B cell (primary cell): Measurements from ENCODE around the gene CC2D2A. TPM values are rescaled to one million over a fixed set of nuclear protein-coding genes. Genes with fewer than 3 reads are reported as not detected.

ENCODE experiments used
- ATAC-seq: fragments of 200-7000 bp; cut with Tn5 transposase; one replicate; pipeline ENCODE4 v1.10.0; 2021; ENCODE audit warnings: low read depth, mild to moderate bottlenecking, moderate number of reproducible peaks, moderate library complexity
- CTCF ChIA-PET: fragments of 350-600 bp; sonication (Branson Sonifier 250); formaldehyde crosslinking; loops from one replicate; lab custom pipeline; 2021; ENCODE audit warnings: antibody characterized with exemption, inconsistent platforms; lab: Charles Lee
- POLR2A ChIA-PET: fragments of 350-600 bp; sonication (Branson Sonifier 250); formaldehyde crosslinking; loops from one replicate; lab custom pipeline; 2021; ENCODE audit warnings: antibody characterized with exemption; lab: Charles Lee
- DNase-seq: peaks from one replicate; pipeline ENCODE4 v3.0.0; 2013
- H2AFZ ChIP-seq: 2 replicates; pipeline ENCODE4 v1.6.1; 2012; ENCODE audit warnings: mild to moderate bottlenecking, low read depth, low read length; ENCODE audit not compliant: insufficient read depth, poor library complexity, severe bottlenecking
- H3K27ac ChIP-seq, 2 donors: 1 replicate in 1 of 2; 2 replicates in 1 of 2; pipeline ENCODE4 v1.5.1; 2012 to 2013; ENCODE audit warnings: low read length in 2 of 2, mild to moderate bottlenecking in 2 of 2, moderate library complexity in 1 of 2
- H3K27me3 ChIP-seq, 4 experiments: fragments of 200-600 bp in 1 of 4; sonication (generic) in 1 of 4; replicated peaks in 1 of 4; 1 replicate in 2 of 4; 2 replicates in 2 of 4; pipeline versions ENCODE4 v1.6.1 to v1.7.0; 2013 to 2016; ENCODE audit warnings: low read length in 3 of 4, mild to moderate bottlenecking in 2 of 4, mixed read lengths in 1 of 4, moderate library complexity in 1 of 4; ENCODE audit not compliant: insufficient read depth in 4 of 4, control insufficient read depth in 3 of 4; ENCODE audit errors: control extremely low read depth in 1 of 4
- H3K36me3 ChIP-seq, 2 experiments: replicated peaks in 1 of 2; 1 replicate in 1 of 2; 2 replicates in 1 of 2; pipeline versions ENCODE4 v1.6.1 to v1.7.1; 2013; ENCODE audit warnings: low read length in 1 of 2; ENCODE audit not compliant: insufficient read depth in 2 of 2, control insufficient read depth in 1 of 2; ENCODE audit errors: control extremely low read depth in 1 of 2, extremely low read depth in 1 of 2
- H3K4me1 ChIP-seq, 2 donors: fragments of 200-600 bp in 1 of 2; sonication (generic) in 1 of 2; 1 replicate in 1 of 2; 2 replicates in 1 of 2; pipeline versions ENCODE4 v1.5.1 to v1.6.1; 2013 to 2017; ENCODE audit warnings: low read length in 2 of 2; ENCODE audit not compliant: control insufficient read depth in 2 of 2, insufficient read depth in 2 of 2
- H3K4me2 ChIP-seq: replicated peaks from 2 replicates; pipeline ENCODE3; 2012; ENCODE audit warnings: mild to moderate bottlenecking, low read depth, low read length; ENCODE audit not compliant: poor library complexity, severe bottlenecking
- H3K4me3 ChIP-seq, 5 experiments: fragments of 200-600 bp in 1 of 5; sonication (generic) in 1 of 5; 1 replicate in 3 of 5; 2 replicates in 2 of 5; pipeline versions ENCODE4 v1.5.1 to v1.7.0; 2011 to 2016; ENCODE audit warnings: low read length in 4 of 5, mild to moderate bottlenecking in 4 of 5, low read depth in 2 of 5, control low read depth in 1 of 5, moderate library complexity in 1 of 5; ENCODE audit not compliant: insufficient read depth in 1 of 5; ENCODE audit errors: control extremely low read depth in 1 of 5, extremely low read depth in 1 of 5
- H3K79me2 ChIP-seq: fragments of 200-600 bp; sonication (generic); one replicate; pipeline ENCODE4 v1.6.0; 2016; ENCODE audit warnings: low read length; ENCODE audit not compliant: control insufficient read depth, insufficient read depth
- H3K9ac ChIP-seq: fragments of 200-600 bp; sonication (generic); 2 replicates; pipeline ENCODE4 v1.6.1; 2017; ENCODE audit warnings: mild to moderate bottlenecking, low read length, moderate library complexity
- H3K9me3 ChIP-seq, 3 donors: one replicate each; pipeline versions ENCODE4 v1.6.1 to v1.7.1; 2013; ENCODE audit warnings: low read length in 2 of 3; ENCODE audit not compliant: control insufficient read depth in 2 of 3, insufficient read depth in 1 of 3; ENCODE audit errors: control extremely low read depth in 1 of 3
- H4K20me1 ChIP-seq: 2 replicates; pipeline ENCODE4 v1.6.0; 2012; ENCODE audit warnings: mild to moderate bottlenecking, low read length; ENCODE audit not compliant: insufficient read depth, control insufficient read depth, poor library complexity, severe bottlenecking
- H3K27ac Mint-ChIP-seq: one replicate; pipeline ENCODE4 v1.8.0; 2021; ENCODE audit warnings: mixed read lengths
- H3K27me3 Mint-ChIP-seq: one replicate; pipeline ENCODE4 v1.8.0; 2021; ENCODE audit warnings: mixed read lengths
- H3K4me1 Mint-ChIP-seq: one replicate; pipeline ENCODE4 v1.8.0; 2021; ENCODE audit warnings: mixed read lengths
- H3K4me3 Mint-ChIP-seq: one replicate; pipeline ENCODE4 v1.8.0; 2021; ENCODE audit warnings: mixed read lengths
- H3K9me3 Mint-ChIP-seq: one replicate; pipeline ENCODE4 v1.8.0; 2022; ENCODE audit warnings: mixed read lengths; ENCODE audit not compliant: insufficient read depth
- EZH2 ChIP-seq: IDR thresholded peaks from 2 replicates; pipeline ENCODE4 v1.6.1; 2012; ENCODE audit warnings: borderline replicate concordance, low read depth, mild to moderate bottlenecking, moderate library complexity, low read length; ENCODE audit not compliant: insufficient read depth, poor library complexity, severe bottlenecking
- WGBS: methylation state at CpG from one replicate; pipeline ENCODE4 v1.1.5; 2013; ENCODE audit warnings: missing lambda C conversion rate; ENCODE audit not compliant: insufficient coverage; 5-methylcytosine and 5-hydroxymethylcytosine counted together
- intact Hi-C: fragments of 100-400 bp; cut with micrococcal nuclease; formaldehyde crosslinking; loops from one replicate; pipeline ENCODE4 v1.10.0; 2022
- polyA plus RNA-seq: library from polyadenylated mRNA; depleted of rRNA; stranded (reverse); fragments of >200 nt; gene quantifications from 2 replicates; pipeline ENCODE4 v1.2.3, GENCODE V29; 2012
- total RNA-seq, 2 donors: library from RNA; stranded (reverse); fragments of 120-200 nt in 1 of 2; gene quantifications; 1 replicate in 1 of 2; 2 replicates in 1 of 2; pipeline versions ENCODE4 v1.2.3 to v1.2.4, GENCODE V29; 2013 to 2022
- TF ChIP-seq, protein P1 (sequence below): fragments of 200-600 bp; IDR thresholded peaks from one replicate; pipeline ENCODE4 v1.8.0; 2022; ENCODE audit warnings: antibody characterized with exemption, mild to moderate bottlenecking

The CC2D2A gene
- total and polyA plus RNA-seq, 2 donors (not counting 1 experiment from before 2014, with no cell fraction given) = not detected

GRCh38 chr4:15533817-15534216, 64.1 kb downstream of the CC2D2A start:
- Mint-ChIP-seq H3K4me3 (no peak overlapping the region), H3K27me3 (no peaks in the 10 kb centered on the region), H3K27ac (no peak overlapping the region), H3K4me1 (no peaks in the 10 kb centered on the region), H3K9me3 (no peaks in the 10 kb centered on the region)
- intact Hi-C loops = no loop called here
- no peaks in the 10 kb centered on the region for H3K79me2 ChIP-seq
- H3K9me3 ChIP-seq = no peaks in the 10 kb centered on the region
- no peak overlapping the region for H3K4me3 ChIP-seq
- H3K27ac ChIP-seq = no peak overlapping the region
- ChIA-PET POLR2A (no interaction called here), CTCF (no interaction called here)
- no peak overlapping the region for H3K4me2 ChIP-seq
- ATAC-seq (no peak), DNase-seq (no peak)
- H3K27me3 ChIP-seq = no peaks in the 10 kb centered on the region
- H4K20me1 ChIP-seq = no peaks in the 10 kb centered on the region
- 100% methylated on average over 1 of the region's 2 CpGs for WGBS
- no peaks in the 10 kb centered on the region for H3K4me1 ChIP-seq
- H3K9ac ChIP-seq = no peak overlapping the region
- H3K36me3 ChIP-seq = no peaks in the 10 kb centered on the region
- TF ChIP-seq, protein P1, sequence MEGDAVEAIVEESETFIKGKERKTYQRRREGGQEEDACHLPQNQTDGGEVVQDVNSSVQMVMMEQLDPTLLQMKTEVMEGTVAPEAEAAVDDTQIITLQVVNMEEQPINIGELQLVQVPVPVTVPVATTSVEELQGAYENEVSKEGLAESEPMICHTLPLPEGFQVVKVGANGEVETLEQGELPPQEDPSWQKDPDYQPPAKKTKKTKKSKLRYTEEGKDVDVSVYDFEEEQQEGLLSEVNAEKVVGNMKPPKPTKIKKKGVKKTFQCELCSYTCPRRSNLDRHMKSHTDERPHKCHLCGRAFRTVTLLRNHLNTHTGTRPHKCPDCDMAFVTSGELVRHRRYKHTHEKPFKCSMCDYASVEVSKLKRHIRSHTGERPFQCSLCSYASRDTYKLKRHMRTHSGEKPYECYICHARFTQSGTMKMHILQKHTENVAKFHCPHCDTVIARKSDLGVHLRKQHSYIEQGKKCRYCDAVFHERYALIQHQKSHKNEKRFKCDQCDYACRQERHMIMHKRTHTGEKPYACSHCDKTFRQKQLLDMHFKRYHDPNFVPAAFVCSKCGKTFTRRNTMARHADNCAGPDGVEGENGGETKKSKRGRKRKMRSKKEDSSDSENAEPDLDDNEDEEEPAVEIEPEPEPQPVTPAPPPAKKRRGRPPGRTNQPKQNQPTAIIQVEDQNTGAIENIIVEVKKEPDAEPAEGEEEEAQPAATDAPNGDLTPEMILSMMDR = no peak
- no peak for TF ChIP-seq EZH2
- no peak overlapping the region for H2AFZ ChIP-seq

DNA sequence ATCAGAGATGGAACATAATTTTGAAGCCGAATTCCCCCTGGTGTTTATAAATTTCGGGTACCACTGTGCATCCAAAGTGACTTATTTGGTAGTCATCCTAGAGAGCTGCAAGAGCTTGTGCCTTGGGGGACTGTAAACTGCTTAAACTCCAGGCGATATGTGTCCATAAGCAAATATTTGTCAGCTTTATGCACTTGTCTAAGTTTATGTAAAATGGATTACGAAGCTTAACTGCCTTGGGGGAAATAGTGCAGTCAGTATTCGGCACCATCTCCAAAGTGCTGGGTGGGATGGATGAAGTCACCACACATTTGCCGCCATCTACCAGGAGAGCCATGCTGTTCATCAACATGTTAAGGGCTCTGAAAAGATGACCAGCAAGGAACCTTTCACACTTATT, 65.9 kb downstream of the CC2D2A start:
- Histone ChIP-seq H3K36me3 (no peaks in the 10 kb centered on the region), H3K9ac (no peak overlapping the region), H3K27me3 (no peaks in the 10 kb centered on the region), H3K27ac (no peak overlapping the region), H4K20me1 (no peaks in the 10 kb centered on the region), H2AFZ (no peak overlapping the region), H3K9me3 (no peaks in the 10 kb centered on the region), H3K4me3 (no peak overlapping the region), H3K4me1 (no peaks in the 10 kb centered on the region), H3K4me2 (no peak overlapping the region), H3K79me2 (no peaks in the 10 kb centered on the region)
- ChIA-PET POLR2A (no interaction called here), CTCF (no interaction called here)
- intact Hi-C loops = no loop called here
- Mint-ChIP-seq H3K4me3 (no peak overlapping the region), H3K27ac (no peak overlapping the region), H3K4me1 (no peaks in the 10 kb centered on the region), H3K9me3 (no peaks in the 10 kb centered on the region), H3K27me3 (no peaks in the 10 kb centered on the region)
- ATAC-seq = no peak
- no peak for DNase-seq
- WGBS = 98% methylated on average over 6 of the region's 6 CpGs
- no peak for TF ChIP-seq EZH2
- TF ChIP-seq, protein P1 = no peak
